Activated naive CD4-positive, alpha-beta T cell treated with anti-CD3 and anti-CD28 coated beads, Interleukin-2, amount 50 U/mL, for 72 hours (primary cell): ENCODE results near the gene C1orf159. TPM values are rescaled to one million over a fixed set of nuclear protein-coding genes. Genes with fewer than 3 reads are reported as not detected.

Experiments used
- ATAC-seq, 2 donors: fragments of 150-1000 bp; cut with Tn5 transposase; 2 replicates each; pipeline ENCODE4 v1.10.0; 2021; ENCODE audit warnings: mild to moderate bottlenecking in 2 of 2, moderate library complexity in 2 of 2
- DNase-seq, 2 donors: peaks; one replicate each; pipeline ENCODE4 v3.0.0; 2021 to 2022; ENCODE audit warnings: low spot score in 2 of 2
- H3K27ac Mint-ChIP-seq, 2 donors: one replicate each; pipeline ENCODE4 v1.8.0; 2022; ENCODE audit warnings: mild to moderate bottlenecking in 2 of 2, mixed read lengths in 2 of 2
- H3K36me3 Mint-ChIP-seq, 2 donors: one replicate each; pipeline ENCODE4 v1.8.0; 2022; ENCODE audit warnings: mixed read lengths in 2 of 2
- H3K9me3 Mint-ChIP-seq, 2 donors: one replicate each; pipeline ENCODE4 v1.8.0; 2022; ENCODE audit warnings: mixed read lengths in 2 of 2
- total RNA-seq, 2 donors: library from RNA; stranded (reverse); gene quantifications; one replicate each; pipeline ENCODE4 v1.2.3, GENCODE V29; 2022

Gene C1orf159
- 10 to 100 TPM; 20.7 to 21.2 TPM for total RNA-seq

DNA sequence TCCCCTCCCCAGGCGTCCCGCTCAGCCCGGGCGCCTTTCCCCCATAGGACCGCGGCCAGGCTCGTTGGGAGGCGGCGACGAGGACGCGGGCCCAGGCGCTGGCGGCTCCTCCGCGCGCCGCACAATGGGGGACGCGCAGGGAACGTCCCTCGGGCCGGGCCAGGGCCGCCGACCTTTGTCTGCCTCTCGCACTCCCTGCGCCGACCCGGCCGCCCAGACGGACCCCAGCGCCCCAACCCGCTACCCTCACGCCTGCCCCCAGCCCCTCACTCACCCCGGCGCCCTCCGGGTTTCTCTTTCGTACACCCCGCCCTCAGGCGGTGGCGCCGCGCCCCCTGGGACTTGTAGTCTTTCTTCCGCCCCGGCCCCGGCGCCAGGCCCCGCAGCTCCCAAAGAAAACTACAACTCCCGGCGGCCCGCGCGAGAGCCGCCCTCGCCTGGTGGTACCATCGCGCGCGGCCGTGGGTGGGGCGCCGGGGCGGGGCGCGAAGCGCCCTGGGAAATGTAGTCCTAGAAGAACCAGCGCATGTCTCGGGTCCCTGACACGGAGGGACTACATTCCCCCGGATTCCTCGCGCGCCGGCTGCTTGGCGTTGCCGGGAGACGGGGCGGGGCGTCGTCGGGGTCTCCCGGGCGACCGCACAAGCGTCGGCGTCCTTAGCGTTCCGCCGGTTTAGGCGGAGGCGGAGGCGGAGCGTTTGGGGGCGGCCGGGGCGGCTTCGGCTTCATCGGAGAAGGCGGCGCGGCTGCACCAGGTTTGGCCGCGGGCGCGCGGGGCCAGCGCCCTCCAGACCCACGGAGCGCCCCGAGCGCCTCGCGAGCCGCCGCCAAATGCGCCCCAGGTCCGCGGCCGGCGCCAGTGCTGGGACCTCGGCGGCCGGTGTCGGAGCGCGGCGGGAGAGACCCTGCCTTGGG is at the start of gene C1orf159:
Gene C1orf159 (minus strand): TSS at position 304 of the 915 bp plus-strand sequence. CDS start 24,546 bp downstream, outside the sequence.
- H3K27ac Mint-ChIP-seq, result peak within 1 kb of the TSS; percentile 78 to 81
- H3K36me3 Mint-ChIP-seq, result peaks cover 27 to 39% of the 10 kb centered on the region in 2 donors
- peaks cover 5 to 11% of the 10 kb centered on the region in 2 donors for H3K9me3 Mint-ChIP-seq
- peak; percentile 96 to 97 for ATAC-seq
- peak; percentile 97 to 98 for DNase-seq

GRCh38 chr1:1165485-1165884 is 49.6 kb upstream of the C1orf159 start:
- H3K27ac Mint-ChIP-seq, result peak overlapping the region in 1 of 2 donors; percentile 36
- H3K36me3 Mint-ChIP-seq, result no peaks in the 10 kb centered on the region
- ATAC-seq, result no peak
- no peaks in the 10 kb centered on the region for H3K9me3 Mint-ChIP-seq
- no peak for DNase-seq

DNA sequence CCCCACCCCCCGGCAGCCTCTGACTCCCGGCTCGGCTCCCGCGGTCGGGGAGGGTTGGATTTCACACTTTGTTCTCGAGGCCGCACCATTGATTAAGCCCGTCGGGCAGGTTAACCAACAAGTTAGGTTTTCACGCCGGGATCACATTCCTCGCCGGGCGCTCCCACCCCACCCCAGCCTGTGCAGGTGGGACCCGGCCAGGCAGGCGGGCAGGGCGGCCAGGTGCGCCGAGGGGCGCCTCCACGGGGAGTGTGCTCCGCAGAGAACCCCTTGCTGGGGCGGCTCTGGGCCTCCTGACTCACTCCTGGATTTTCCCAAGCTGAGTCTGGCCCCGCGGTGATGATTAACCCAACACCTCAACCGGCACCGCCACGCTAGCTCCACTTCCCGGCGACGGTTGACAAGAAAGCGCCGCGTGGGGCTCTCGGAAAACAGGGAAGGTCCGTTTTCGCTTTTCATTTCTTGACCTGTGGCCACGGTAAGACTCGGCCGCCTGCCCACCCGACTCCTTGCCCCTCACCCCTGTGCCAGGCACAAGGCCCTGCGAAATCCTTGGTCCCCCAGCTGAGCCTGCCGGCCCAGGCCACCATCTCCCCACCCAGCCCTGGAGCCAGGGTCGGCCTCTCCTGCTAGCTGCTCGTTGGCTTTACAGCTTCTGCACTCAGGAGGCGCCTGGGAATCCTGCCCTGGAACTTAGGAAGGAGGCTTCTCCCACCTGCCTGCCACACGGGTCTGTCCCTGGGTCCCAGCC is 49.0 kb upstream of the C1orf159 start:
- ATAC-seq (no peak), DNase-seq (no peak)
- Mint-ChIP-seq H3K36me3 (no peaks in the 10 kb centered on the region), H3K9me3 (no peaks in the 10 kb centered on the region), H3K27ac (no peak overlapping the region)

- ATAC-seq (no peak), DNase-seq (no peak)
- H3K36me3 Mint-ChIP-seq, result no peaks in the 10 kb centered on the region
- peak overlapping the region in 1 of 2 donors; percentile 56 for H3K27ac Mint-ChIP-seq
- H3K9me3 Mint-ChIP-seq, result no peaks in the 10 kb centered on the region
Observed at GRCh38 chr1:1164361-1164700, 48.4 kb upstream of the C1orf159 start.

DNA sequence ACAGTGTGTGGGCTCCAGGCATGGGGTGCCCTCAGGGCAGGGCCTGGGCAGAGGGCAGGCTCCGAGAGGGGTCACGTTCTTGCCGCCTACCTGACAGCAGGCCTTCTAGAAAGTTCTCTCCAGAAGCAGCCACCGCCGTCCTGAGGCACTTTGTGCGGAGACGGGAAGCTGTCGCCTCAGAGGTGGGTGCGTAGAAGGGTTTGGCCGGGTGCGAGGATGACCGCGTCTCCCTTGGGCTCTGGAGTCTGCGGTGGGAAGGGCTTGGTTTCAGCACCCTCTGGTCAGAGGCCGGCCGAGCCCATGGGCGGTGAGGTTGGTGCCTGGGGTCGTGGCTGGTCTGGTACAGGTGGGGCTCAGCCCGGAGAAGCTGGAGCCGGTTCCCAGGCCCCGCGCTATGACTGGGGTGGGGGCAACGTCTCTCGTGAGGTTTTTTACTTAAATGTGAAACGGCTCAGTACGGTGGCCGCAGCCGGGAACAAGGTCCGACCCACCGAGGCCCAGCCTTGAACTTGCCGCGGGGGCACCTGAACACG is 47.7 kb upstream of the C1orf159 start:
- ATAC-seq (no peak), DNase-seq (no peak)
- H3K9me3 Mint-ChIP-seq, result no peaks in the 10 kb centered on the region
- no peaks in the 10 kb centered on the region for H3K36me3 Mint-ChIP-seq
- H3K27ac Mint-ChIP-seq, result peak overlapping the region in 1 of 2 donors; percentile 56

- DNase-seq, result no peak
- Mint-ChIP-seq H3K9me3 (no peaks in the 10 kb centered on the region), H3K36me3 (no peaks in the 10 kb centered on the region)
Observed at GRCh38 chr1:1162597-1163537, 47.0 kb upstream of the C1orf159 start.

GRCh38 chr1:1161683-1162079 is 45.8 kb upstream of the C1orf159 start:
- Mint-ChIP-seq H3K27ac (no peak overlapping the region), H3K9me3 (no peaks in the 10 kb centered on the region), H3K36me3 (no peaks in the 10 kb centered on the region)
- ATAC-seq (no peak), DNase-seq (no peak)

More at GRCh38 chr1:1162597-1163537, 47.0 kb upstream of the C1orf159 start:
- ATAC-seq, result no peak
- no peak overlapping the region for H3K27ac Mint-ChIP-seq

DNA sequence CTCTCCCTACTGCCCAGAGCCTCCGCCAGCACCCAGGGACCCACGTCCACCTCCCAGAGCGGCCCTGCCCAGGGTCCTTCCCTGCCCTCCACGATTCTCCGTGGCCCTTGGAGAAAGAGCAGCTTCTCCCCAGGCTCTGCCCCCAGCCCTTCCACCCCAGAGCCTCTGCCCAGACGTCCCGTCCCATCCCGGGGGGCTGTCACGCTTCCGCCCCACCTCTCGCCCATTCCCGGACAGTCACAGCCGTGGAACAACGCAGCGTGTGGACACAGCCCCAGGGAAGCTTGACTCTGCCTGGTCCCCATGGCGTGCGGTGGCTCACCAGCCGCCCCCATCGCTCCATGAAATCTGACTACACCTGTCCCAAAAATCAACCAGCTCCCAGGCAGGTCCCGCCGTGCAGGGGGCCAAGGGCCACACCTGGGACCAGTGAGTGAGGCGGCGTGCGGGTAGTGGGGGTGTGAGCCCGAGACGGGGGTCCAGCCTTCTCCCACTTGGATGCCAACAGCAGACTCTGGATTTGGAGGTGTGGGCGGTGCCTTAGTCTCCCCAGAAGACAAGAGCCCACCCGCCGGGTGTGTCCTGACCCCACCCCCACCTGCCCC is 45.3 kb upstream of the C1orf159 start:
- H3K36me3 Mint-ChIP-seq, result no peaks in the 10 kb centered on the region
- ATAC-seq, result no peak
- no peaks in the 10 kb centered on the region for H3K9me3 Mint-ChIP-seq
- no peak overlapping the region for H3K27ac Mint-ChIP-seq
- DNase-seq, result no peak

DNA sequence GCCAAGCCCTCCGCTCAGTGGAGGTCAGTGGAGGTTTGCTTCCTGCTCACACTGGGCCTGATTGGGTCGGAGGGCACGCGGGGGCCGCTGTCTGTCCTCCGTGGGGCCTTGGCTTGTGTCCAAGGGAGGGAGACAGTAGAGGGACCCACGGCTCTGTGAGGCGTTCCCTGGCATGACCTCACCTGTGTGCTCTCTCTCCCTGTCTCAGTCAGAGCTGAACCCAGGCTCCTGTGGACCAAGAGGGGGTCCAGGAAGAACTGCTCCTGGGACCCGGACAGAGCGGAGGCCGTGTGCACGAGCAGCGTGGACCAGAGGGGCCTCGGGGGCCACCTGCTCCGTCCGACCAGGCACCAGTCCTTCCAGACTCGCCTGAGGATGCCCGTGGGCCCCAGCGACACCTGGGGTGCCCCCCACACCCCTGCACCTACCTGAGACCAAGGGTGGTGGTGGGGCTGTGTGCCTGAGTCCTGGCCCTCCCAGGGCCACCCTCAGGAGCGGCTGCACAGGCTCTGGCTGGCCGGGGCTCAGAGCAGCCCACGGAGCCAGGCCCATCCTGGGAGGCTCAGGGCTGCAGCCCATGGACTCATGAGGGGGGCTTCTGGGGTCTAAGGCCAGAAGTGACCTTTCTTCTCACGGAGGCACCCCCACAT is 44.5 kb upstream of the C1orf159 start:
- H3K36me3 Mint-ChIP-seq, result no peaks in the 10 kb centered on the region
- H3K27ac Mint-ChIP-seq, result peak overlapping the region in 1 of 2 donors; percentile 12
- peaks cover 0 to under 1% of the 10 kb centered on the region in 2 donors for H3K9me3 Mint-ChIP-seq
- DNase-seq (no peak), ATAC-seq (no peak)

GRCh38 chr1:1157914-1158710 is 42.2 kb upstream of the C1orf159 start:
- DNase-seq, result peak in 1 of 2 donors; percentile 41
- Mint-ChIP-seq H3K36me3 (peaks cover 6 to 13% of the 10 kb centered on the region in 2 donors), H3K9me3 (peaks cover 5 to 17% of the 10 kb centered on the region in 2 donors), H3K27ac (peak overlapping the region in 1 of 2 donors; percentile 44)
- peak; percentile 67 to 70 for ATAC-seq

DNA sequence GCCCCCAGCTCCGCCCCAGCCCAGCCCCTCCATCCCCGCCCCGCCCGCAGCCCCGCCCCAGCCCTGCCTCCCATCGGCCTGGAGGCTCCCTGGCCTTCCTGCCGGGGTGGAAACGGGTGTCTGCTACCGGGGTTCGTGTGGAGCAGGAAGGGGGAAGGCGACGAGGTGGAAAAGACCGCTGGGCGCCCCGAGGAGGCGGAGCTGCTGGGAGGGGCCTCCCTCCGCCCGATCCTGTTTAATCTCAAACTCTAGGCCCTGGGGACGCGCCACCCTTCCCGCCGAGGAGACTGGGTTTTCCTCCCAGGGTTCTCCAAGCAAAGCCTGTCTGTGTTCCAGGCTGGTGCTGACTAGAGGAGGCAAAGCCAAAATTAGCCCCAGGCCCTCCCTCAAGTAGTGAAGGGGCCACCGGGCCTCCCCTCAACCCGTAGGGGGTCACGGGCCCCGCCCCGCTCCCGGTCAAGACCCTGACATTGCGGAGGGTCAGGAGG is 41.6 kb upstream of the C1orf159 start:
- peaks cover 12 to 19% of the 10 kb centered on the region in 2 donors for H3K36me3 Mint-ChIP-seq
- H3K27ac Mint-ChIP-seq, result peak overlapping the region; percentile 36 to 44
- peaks cover 11 to 23% of the 10 kb centered on the region in 2 donors for H3K9me3 Mint-ChIP-seq
- peak; percentile 67 to 72 for DNase-seq
- peak; percentile 85 for ATAC-seq

GRCh38 chr1:1157033-1157365 is 41.1 kb upstream of the C1orf159 start:
- DNase-seq (no peak), ATAC-seq (peak in 1 of 2 donors; percentile 34)
- H3K9me3 Mint-ChIP-seq, result peaks cover 15 to 28% of the 10 kb centered on the region in 2 donors
- H3K27ac Mint-ChIP-seq, result no peak overlapping the region
- peaks cover 12 to 24% of the 10 kb centered on the region in 2 donors for H3K36me3 Mint-ChIP-seq

DNA sequence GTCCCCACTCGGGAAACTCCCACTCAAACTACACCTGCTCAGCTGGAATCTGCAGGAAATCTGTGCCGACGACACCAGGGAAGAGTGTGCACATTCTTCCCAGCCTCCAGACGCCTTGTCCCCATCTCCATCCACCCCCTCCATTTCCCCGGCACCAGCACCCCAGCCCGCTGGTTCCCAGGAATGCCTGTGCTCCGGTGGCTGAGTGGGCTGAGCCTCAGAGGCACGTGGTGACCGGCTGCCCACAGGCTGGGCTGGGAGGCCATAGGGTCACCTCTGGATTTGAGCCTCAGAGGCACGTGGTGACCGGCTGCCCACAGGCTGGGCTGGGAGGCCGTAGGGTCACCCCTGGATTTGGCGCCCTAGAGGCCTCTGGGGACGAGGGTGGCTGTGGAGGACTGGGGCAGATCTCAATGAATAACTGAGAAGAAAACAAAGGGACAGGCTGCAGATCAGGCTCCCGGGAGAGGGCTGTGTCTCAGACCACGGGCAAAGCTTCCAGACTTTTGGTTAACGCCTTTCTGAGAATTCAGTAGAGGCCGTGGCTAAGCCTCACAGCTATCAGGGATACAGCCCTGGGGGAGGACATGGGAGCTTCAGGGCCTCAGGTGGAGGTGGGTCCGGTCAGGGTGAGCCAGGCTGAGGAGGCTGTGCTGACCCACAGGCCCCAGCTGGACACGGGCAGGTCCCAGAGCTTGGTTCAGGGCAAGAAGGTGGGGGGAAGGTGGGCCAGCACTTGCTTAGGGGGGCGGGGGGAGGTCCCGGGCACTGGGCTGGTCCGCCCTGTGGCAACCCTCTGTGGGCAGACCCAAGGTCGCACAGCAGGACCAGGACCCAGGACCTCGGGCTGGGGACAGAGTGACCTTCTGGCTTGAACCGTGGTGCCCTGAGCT is 40.5 kb upstream of the C1orf159 start:
- no peak for DNase-seq
- H3K9me3 Mint-ChIP-seq, result peaks cover 15 to 29% of the 10 kb centered on the region in 2 donors
- H3K36me3 Mint-ChIP-seq, result peaks cover 12 to 25% of the 10 kb centered on the region in 2 donors
- ATAC-seq, result no peak
- no peak overlapping the region for H3K27ac Mint-ChIP-seq

DNA sequence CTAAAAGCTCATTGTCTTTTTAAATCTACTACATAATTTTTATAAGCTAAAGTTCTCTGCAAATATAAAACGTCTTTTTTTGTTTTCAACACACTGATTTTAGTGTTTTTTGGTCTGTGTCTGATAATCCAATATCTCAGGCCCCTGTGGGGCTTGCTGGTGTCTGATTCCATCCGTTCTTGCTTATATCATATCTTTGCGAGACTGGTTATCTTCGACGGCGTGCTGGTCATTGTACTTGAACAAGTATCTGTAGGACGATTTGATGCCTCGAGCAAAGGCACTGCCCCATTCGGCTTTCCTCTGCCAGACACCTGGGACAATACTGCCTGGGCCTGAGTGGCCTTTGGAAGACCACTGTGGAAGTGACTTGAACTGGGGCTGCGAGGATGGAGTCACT is 39.4 kb upstream of the C1orf159 start:
- no peak overlapping the region for H3K27ac Mint-ChIP-seq
- H3K36me3 Mint-ChIP-seq, result peaks cover 12 to 25% of the 10 kb centered on the region in 2 donors

More for the DNA sequence above, 39.4 kb upstream of the C1orf159 start:
- DNase-seq, result no peak
- peaks cover 15 to 29% of the 10 kb centered on the region in 2 donors for H3K9me3 Mint-ChIP-seq
- ATAC-seq, result no peak
